IMR-90 (cell line): Measurements from ENCODE around the gene CCR5AS.

ENCODE experiments used
- ATAC-seq: fragments of 200-7000 bp; cut with Tn5 transposase; 2 replicates; pipeline ENCODE4 v1.9.1; 2020; ENCODE audit warnings: low read depth, mild to moderate bottlenecking, moderate library complexity
- BruUV-seq: library from RNA; stranded (reverse); fragments of 400-500 nt; replicated peaks from 2 replicates; lab custom pipeline; 2021; lab: Mats Ljungman, UMichigan
- CTCF ChIA-PET: fragments of 300-600 bp; formaldehyde crosslinking; extraction: SDS; loops from one replicate; lab custom pipeline; 2021; ENCODE audit warnings: antibody characterized with exemption; lab: Yijun Ruan, JAX
- POLR2A ChIA-PET: fragments of 300-600 bp; sonication (Branson Sonifier 250); formaldehyde crosslinking; loops from one replicate; lab custom pipeline; 2022; ENCODE audit warnings: antibody characterized with exemption; ENCODE audit not compliant: unreplicated experiment; lab: Charles Lee
- DNase-seq: peaks from one replicate; pipeline ENCODE4 v3.0.0; 2013
- H2AFZ ChIP-seq: replicated peaks from 2 replicates; pipeline ENCODE3; 2013; ENCODE audit warnings: low read length, mild to moderate bottlenecking; ENCODE audit not compliant: poor library complexity
- H2AK5ac ChIP-seq: 2 replicates; pipeline ENCODE4 v1.6.1; 2013; ENCODE audit warnings: low read depth, low read length, inconsistent platforms
- H2AK9ac ChIP-seq: replicated peaks from 2 replicates; pipeline ENCODE3; 2013; ENCODE audit warnings: mild to moderate bottlenecking, low read depth, low read length, moderate library complexity; ENCODE audit not compliant: poor library complexity
- H2BK120ac ChIP-seq: 2 replicates; pipeline ENCODE4 v1.6.1; 2013; ENCODE audit warnings: low read depth, low read length, inconsistent platforms
- H2BK15ac ChIP-seq: 3 replicates; pipeline ENCODE4 v1.6.1; 2013; ENCODE audit warnings: low read depth, low read length, inconsistent platforms
- H2BK20ac ChIP-seq: 2 replicates; pipeline ENCODE4 v1.6.1; 2013; ENCODE audit warnings: low read depth, mild to moderate bottlenecking, inconsistent platforms, low read length, moderate library complexity
- H2BK5ac ChIP-seq: 2 replicates; pipeline ENCODE4 v1.6.1; 2013; ENCODE audit warnings: mild to moderate bottlenecking, low read depth, low read length, inconsistent platforms; ENCODE audit not compliant: poor library complexity, severe bottlenecking
- H3K14ac ChIP-seq: replicated peaks from 2 replicates; pipeline ENCODE4 v1.6.1; 2013; ENCODE audit warnings: low read depth, low read length, inconsistent platforms
- H3K18ac ChIP-seq: 2 replicates; pipeline ENCODE4 v1.6.1; 2013; ENCODE audit warnings: low read depth, low read length, control low read depth
- H3K23ac ChIP-seq: 2 replicates; pipeline ENCODE4 v1.6.1; 2013; ENCODE audit warnings: low read depth, low read length, inconsistent platforms
- H3K27ac ChIP-seq: 2 replicates; pipeline ENCODE4 v1.5.1; 2013; ENCODE audit warnings: mild to moderate bottlenecking, control low read depth, low read length; ENCODE audit not compliant: insufficient read depth
- H3K27me3 ChIP-seq: 2 replicates; pipeline ENCODE4 v1.6.1; 2013; ENCODE audit warnings: low read length; ENCODE audit not compliant: control insufficient read depth, insufficient read depth
- H3K36me3 ChIP-seq: 2 replicates; pipeline ENCODE4 v1.6.1; 2013; ENCODE audit warnings: low read length, mixed read lengths; ENCODE audit not compliant: control insufficient read depth, insufficient read depth
- H3K4ac ChIP-seq: 2 replicates; pipeline ENCODE4 v1.6.1; 2013; ENCODE audit warnings: low read depth, low read length, inconsistent platforms
- H3K4me1 ChIP-seq: 2 replicates; pipeline ENCODE4 v1.6.1; 2013; ENCODE audit warnings: low read length, mixed read lengths; ENCODE audit not compliant: control insufficient read depth, insufficient read depth
- H3K4me2 ChIP-seq: 2 replicates; pipeline ENCODE4 v1.6.1; 2013; ENCODE audit warnings: low read depth, mild to moderate bottlenecking, control low read depth, low read length, moderate library complexity
- H3K4me3 ChIP-seq: 2 replicates; pipeline ENCODE4 v1.5.1; 2013; ENCODE audit warnings: low read depth, mild to moderate bottlenecking, control low read depth, low read length, moderate library complexity; ENCODE audit not compliant: insufficient read depth
- H3K56ac ChIP-seq: 2 replicates; pipeline ENCODE4 v1.6.1; 2013; ENCODE audit warnings: low read length, inconsistent platforms; ENCODE audit not compliant: insufficient read depth; ENCODE audit errors: extremely low read depth
- H3K79me1 ChIP-seq, 2 experiments: 2 replicates each; pipeline ENCODE4 v1.6.1; 2013; ENCODE audit warnings: low read length in 2 of 2, inconsistent platforms in 1 of 2, low read depth in 1 of 2
- H3K9ac ChIP-seq: 2 replicates; pipeline ENCODE4 v1.6.1; 2013; ENCODE audit warnings: low read depth, low read length, control low read depth
- H3K9me1 ChIP-seq: 2 replicates; pipeline ENCODE4 v1.6.1; 2013; ENCODE audit warnings: low read length, inconsistent platforms; ENCODE audit not compliant: insufficient read depth
- H3K9me3 ChIP-seq: 2 replicates; pipeline ENCODE4 v1.6.1; 2013; ENCODE audit warnings: low read length; ENCODE audit not compliant: control insufficient read depth, insufficient read depth
- H4K20me1 ChIP-seq: 2 replicates; pipeline ENCODE4 v1.6.1; 2013; ENCODE audit warnings: low read length, inconsistent platforms; ENCODE audit not compliant: insufficient read depth
- H4K5ac ChIP-seq: 2 replicates; pipeline ENCODE4 v1.6.1; 2013; ENCODE audit warnings: mild to moderate bottlenecking, low read depth, low read length, control low read depth
- H4K8ac ChIP-seq, 2 experiments: 2 replicates each; pipeline ENCODE4 v1.6.1; 2013; ENCODE audit warnings: low read depth in 2 of 2, low read length in 2 of 2, control low read depth in 1 of 2, inconsistent platforms in 1 of 2
- H4K91ac ChIP-seq: 2 replicates; pipeline ENCODE4 v1.6.1; 2013; ENCODE audit warnings: low read depth, low read length, inconsistent platforms; ENCODE audit not compliant: insufficient read depth
- CEBPB ChIP-seq: IDR thresholded peaks from 2 replicates; pipeline ENCODE4 v1.6.1; 2012; ENCODE audit warnings: low read depth, low read length, improper control_type of control experiment
- CHD1 ChIP-seq: IDR thresholded peaks from 2 replicates; pipeline ENCODE4 v1.6.1; 2012; ENCODE audit warnings: low read depth, low read length, improper control_type of control experiment
- CTCF ChIP-seq: conservative IDR thresholded peaks from 2 replicates; pipeline ENCODE4 v1.5.1; 2012; ENCODE audit warnings: mild to moderate bottlenecking, low read depth, low read length, improper control_type of control experiment
- ELK1 ChIP-seq: fragments of 150-350 bp; IDR thresholded peaks from 2 replicates; pipeline ENCODE4 v1.6.1; 2016; ENCODE audit warnings: low read depth, mild to moderate bottlenecking, low read length, moderate library complexity, borderline replicate concordance
- NFE2L2 ChIP-seq: fragments of 150-350 bp; IDR thresholded peaks from 2 replicates; pipeline ENCODE4 v1.6.1; 2016; ENCODE audit warnings: low read depth, mild to moderate bottlenecking, low read length
- WGBS, 2 experiments: methylation state at CpG; one replicate each; pipeline versions ENCODE4 v1.1.5 to v1.1.7; 2013; ENCODE audit warnings: missing lambda C conversion rate in 2 of 2; ENCODE audit not compliant: insufficient read length in 1 of 2; ENCODE audit errors: extremely low coverage in 2 of 2; 5-methylcytosine and 5-hydroxymethylcytosine counted together
- dilution Hi-C: fragments of 300-500 bp; cut with HindIII; formaldehyde crosslinking; loops from one replicate; pipeline ENCODE4 v1.14.3; 2018; ENCODE audit warnings: low sequenced_read_pairs; ENCODE audit not compliant: unreplicated experiment
- in situ Hi-C: fragments of 300-500 bp; cut with MboI; formaldehyde crosslinking; loops from 3 replicates; pipeline ENCODE4 v1.14.3; 2019; ENCODE audit warnings: low sequenced_read_pairs, inconsistent platforms, mixed read lengths
- intact Hi-C: fragments of 100-400 bp; cut with micrococcal nuclease; formaldehyde crosslinking; loops from 2 replicates; pipeline ENCODE4 v1.10.0; 2022

Gene CCR5AS

GRCh38 chr3:46371519-46372340, 35.1 kb downstream of the CCR5AS start:
- no peak for ATAC-seq
- Histone ChIP-seq H3K9me1 (no peaks in the 10 kb centered on the region), H3K36me3 (no peaks in the 10 kb centered on the region), H3K4me1 (no peaks in the 10 kb centered on the region), H3K18ac (no peak overlapping the region), H3K23ac (no peak overlapping the region), H2AK5ac (no peak overlapping the region), H3K4me3 (no peak overlapping the region), H4K8ac (no peak overlapping the region), H2BK5ac (no peak overlapping the region), H3K79me1 (no peaks in the 10 kb centered on the region), H2AK9ac (no peak overlapping the region), H3K56ac (no peak overlapping the region), H3K27me3 (peaks cover 52% of the 10 kb centered on the region), H3K27ac (no peak overlapping the region), H3K14ac (no peak overlapping the region), H3K4me2 (no peak overlapping the region), H3K9ac (no peak overlapping the region), H3K4ac (no peak overlapping the region), H4K91ac (no peak overlapping the region), H2AFZ (no peak overlapping the region), H2BK15ac (no peak overlapping the region), H4K5ac (no peak overlapping the region), H2BK120ac (no peak overlapping the region), H2BK20ac (no peak overlapping the region), H4K20me1 (no peaks in the 10 kb centered on the region), H3K9me3 (no peaks in the 10 kb centered on the region)
- ChIA-PET CTCF (interaction anchor here (1.0 to 2.7 kb wide), 7 partner anchors 15 to 293 kb away, joined by 3 to 8 read pairs (median 4); partner anchors contain the start of gene CCR1), POLR2A (no interaction called here)
- dilution Hi-C loops, result no loop called here
- DNase-seq, result no peak
- in situ Hi-C loops, result loop anchor here (10.0 kb wide), 2 partner anchors 287 to 427 kb away; partner anchors contain the start of gene CXCR6
- intact Hi-C loops, result loop anchor here (1.0 to 5.0 kb wide), 2 partner anchors 164 to 283 kb away; partner anchors contain the start of gene CCR1
- TF ChIP-seq CTCF, result no peak
- no peak for TF ChIP-seq CHD1
- TF ChIP-seq NFE2L2, result no peak
- no peak for TF ChIP-seq CEBPB
- TF ChIP-seq ELK1, result no peak
- no TSS peak for BruUV-seq
- 83% methylated on average over 1 of the region's 10 CpGs; no CpG with 5 or more reads in 1 of the 2 experiments for WGBS, 2 experiments
